Activated CD4-positive, alpha-beta T cell treated with anti-CD3 and anti-CD28 coated beads, Interleukin-2, amount 10 ng/mL, durations not matched to agents 7 days and 5 days (primary cell): Measurements from ENCODE around the gene REM1. TPM values are rescaled to one million over a fixed set of nuclear protein-coding genes. Genes with fewer than 3 reads are reported as not detected.
"Not testable (repeated sequence)": the region's sequence is repeated elsewhere in the genome, so short reads cannot be mapped to it uniquely, and the experiment has no call there.

Experiments
- CTCF ChIA-PET: fragments of 350-600 bp; sonication (Branson Sonifier 250); formaldehyde crosslinking; loops from one replicate; lab custom pipeline; 2021; ENCODE audit warnings: antibody characterized with exemption; lab: Charles Lee
- POLR2A ChIA-PET: fragments of 350-600 bp; sonication (Branson Sonifier 250); formaldehyde crosslinking; loops from one replicate; lab custom pipeline; 2021; ENCODE audit warnings: antibody characterized with exemption; lab: Charles Lee
- DNase-seq: peaks from one replicate; pipeline ENCODE4 v3.0.0-alpha.2; 2020
- H3K27ac Mint-ChIP-seq: one replicate; pipeline ENCODE4 v1.8.0; 2021; ENCODE audit warnings: mild to moderate bottlenecking, moderate library complexity, mixed read lengths
- H3K27me3 Mint-ChIP-seq: one replicate; pipeline ENCODE4 v1.8.0; 2021; ENCODE audit warnings: mixed read lengths
- H3K36me3 Mint-ChIP-seq: one replicate; pipeline ENCODE4 v1.8.0; 2021; ENCODE audit warnings: low read depth, mixed read lengths
- H3K4me1 Mint-ChIP-seq: one replicate; pipeline ENCODE4 v1.8.0; 2021; ENCODE audit warnings: mixed read lengths
- H3K4me3 Mint-ChIP-seq: one replicate; pipeline ENCODE4 v1.8.0; 2021; ENCODE audit warnings: mild to moderate bottlenecking, moderate library complexity, mixed read lengths
- H3K9me3 Mint-ChIP-seq: one replicate; pipeline ENCODE4 v1.8.0; 2021; ENCODE audit warnings: mixed read lengths
- total RNA-seq, 2 experiments: library from RNA; stranded (reverse); gene quantifications; one replicate each; pipeline ENCODE4 v1.2.3, GENCODE V29; 2021

REM1 gene
- total RNA-seq, 2 experiments from 2014 or later, result not detected

- Mint-ChIP-seq H3K27ac (no peak overlapping the region), H3K4me1 (no peaks in the 10 kb centered on the region), H3K9me3 (no peaks in the 10 kb centered on the region), H3K36me3 (no peaks in the 10 kb centered on the region), H3K27me3 (peaks cover 9% of the 10 kb centered on the region), H3K4me3 (no peak overlapping the region)
- ChIA-PET CTCF (interaction anchor here (0.6 to 1.8 kb wide), 2 partner anchors 26 to 118 kb away, joined by 3 read pairs; no protein-coding TSS in a partner anchor), POLR2A (no interaction called here)
- no peak for DNase-seq
Measured at GRCh38 chr20:31494131-31494530, 19.0 kb downstream of the REM1 start.

- POLR2A ChIA-PET, result no interaction called here
- DNase-seq, result no peak
- Mint-ChIP-seq H3K4me3 (no peak overlapping the region), H3K4me1 (no peaks in the 10 kb centered on the region), H3K27me3 (peaks cover 9% of the 10 kb centered on the region), H3K9me3 (no peaks in the 10 kb centered on the region), H3K36me3 (no peaks in the 10 kb centered on the region), H3K27ac (no peak overlapping the region)
- CTCF ChIA-PET, result no interaction called here
Measured at GRCh38 chr20:31496761-31497295, 21.7 kb downstream of the REM1 start.

GRCh38 chr20:31497838-31498540, 22.9 kb downstream of the REM1 start:
- H3K27me3 Mint-ChIP-seq, result peaks cover 9% of the 10 kb centered on the region
- no peaks in the 10 kb centered on the region for H3K36me3 Mint-ChIP-seq
- no peak overlapping the region for H3K27ac Mint-ChIP-seq
- H3K4me1 Mint-ChIP-seq, result peaks cover 2% of the 10 kb centered on the region
- CTCF ChIA-PET, result interaction anchor here (0.5 kb wide), 1 partner anchor 38 kb away, joined by 3 read pairs; no protein-coding TSS in a partner anchor
- POLR2A ChIA-PET, result interaction anchor here (0.5 kb wide), 1 partner anchor 60 kb away, joined by 4 read pairs; no protein-coding TSS in a partner anchor
- no peak for DNase-seq
- H3K4me3 Mint-ChIP-seq, result no peak overlapping the region
- no peaks in the 10 kb centered on the region for H3K9me3 Mint-ChIP-seq

GRCh38 chr20:31500527-31500926, 25.4 kb downstream of the REM1 start:
- H3K4me3 Mint-ChIP-seq, result no peak overlapping the region
- peaks cover 12% of the 10 kb centered on the region for H3K27me3 Mint-ChIP-seq
- CTCF ChIA-PET, result interaction anchor here (1.2 to 1.5 kb wide), 2 partner anchors 10 to 27 kb away, joined by 3 read pairs; no protein-coding TSS in a partner anchor
- peaks cover 6% of the 10 kb centered on the region for H3K4me1 Mint-ChIP-seq
- no peaks in the 10 kb centered on the region for H3K36me3 Mint-ChIP-seq
- H3K27ac Mint-ChIP-seq, result no peak overlapping the region
- no peaks in the 10 kb centered on the region for H3K9me3 Mint-ChIP-seq
- POLR2A ChIA-PET, result no interaction called here
- DNase-seq, result no peak

- H3K4me3 Mint-ChIP-seq, H3K4me1 Mint-ChIP-seq, H3K27me3 Mint-ChIP-seq, H3K36me3 Mint-ChIP-seq, H3K27ac Mint-ChIP-seq, H3K9me3 Mint-ChIP-seq, POLR2A ChIA-PET: not testable (repeated sequence)
- peak; percentile 83 for DNase-seq
- CTCF ChIA-PET, result interaction anchor here (0.5 to 2.2 kb wide), 16 partner anchors 9 to 224 kb away, joined by 3 to 17 read pairs (median 4); partner anchors contain the start of genes DEFB123 and DEFB124
Measured at GRCh38 chr20:31502884-31503673, 28.0 kb downstream of the REM1 start.

- Mint-ChIP-seq H3K27me3 (peaks cover 11% of the 10 kb centered on the region), H3K4me1 (peaks cover 6% of the 10 kb centered on the region), H3K36me3 (no peaks in the 10 kb centered on the region), H3K27ac (no peak overlapping the region), H3K4me3 (no peak overlapping the region), H3K9me3 (no peaks in the 10 kb centered on the region)
- ChIA-PET CTCF (no interaction called here), POLR2A (no interaction called here)
- DNase-seq, result no peak
Measured at GRCh38 chr20:31505903-31506302, 30.8 kb downstream of the REM1 start.

GRCh38 chr20:31508517-31509244, 33.6 kb downstream of the REM1 start:
- CTCF ChIA-PET, result interaction anchor here (0.8 to 1.3 kb wide), 2 partner anchors 49 to 104 kb away, joined by 3 read pairs; no protein-coding TSS in a partner anchor

GRCh38 chr20:31514154-31515071, 39.3 kb downstream of the REM1 start, which contains the start of gene HM13:
TSS of gene HM13 (plus strand) at chr20:31514442. CDS start at chr20:31514552, 110 bp downstream.
- Mint-ChIP-seq H3K36me3 (peaks cover 7% of the 10 kb centered on the region), H3K4me1 (peaks cover 10% of the 10 kb centered on the region), H3K27ac (peak within 1 kb of the TSS; percentile 68), H3K9me3 (no peaks in the 10 kb centered on the region), H3K27me3 (peaks cover 2% of the 10 kb centered on the region), H3K4me3 (no peak within 1 kb of the TSS)
- CTCF ChIA-PET, result interaction anchor here (1.0 to 1.6 kb wide), 3 partner anchors 15 to 98 kb away, joined by 4 to 6 read pairs (median 4); no protein-coding TSS in a partner anchor
- POLR2A ChIA-PET, result no interaction called here
- DNase-seq, result peak; percentile 90

More at GRCh38 chr20:31508517-31509244, 33.6 kb downstream of the REM1 start:
- no peak overlapping the region for H3K27ac Mint-ChIP-seq
- no peak overlapping the region for H3K4me3 Mint-ChIP-seq
- no peak for DNase-seq
- H3K27me3 Mint-ChIP-seq, result peaks cover 9% of the 10 kb centered on the region
- H3K9me3 Mint-ChIP-seq, result no peaks in the 10 kb centered on the region
- POLR2A ChIA-PET, result interaction anchor here (0.6 kb wide), 1 partner anchor 60 kb away, joined by 3 read pairs; no protein-coding TSS in a partner anchor
- no peaks in the 10 kb centered on the region for H3K36me3 Mint-ChIP-seq
- H3K4me1 Mint-ChIP-seq, result peaks cover 2% of the 10 kb centered on the region

GRCh38 chr20:31515072-31515774, 40.1 kb downstream of the REM1 start:
- Mint-ChIP-seq H3K27me3 (peaks cover 2% of the 10 kb centered on the region), H3K4me3 (no peak overlapping the region), H3K36me3 (peaks cover 10% of the 10 kb centered on the region), H3K9me3 (no peaks in the 10 kb centered on the region), H3K4me1 (peaks cover 16% of the 10 kb centered on the region), H3K27ac (no peak overlapping the region)
- CTCF ChIA-PET, result interaction anchor here (0.9 to 1.9 kb wide), 5 partner anchors 13 to 98 kb away, joined by 3 to 8 read pairs (median 4); no protein-coding TSS in a partner anchor
- POLR2A ChIA-PET, result no interaction called here
- DNase-seq, result no peak

GRCh38 chr20:31515775-31516107, 40.7 kb downstream of the REM1 start:
- H3K4me1 Mint-ChIP-seq, result peaks cover 21% of the 10 kb centered on the region
- H3K27ac Mint-ChIP-seq, result no peak overlapping the region
- H3K27me3 Mint-ChIP-seq, result no peaks in the 10 kb centered on the region
- no peak overlapping the region for H3K4me3 Mint-ChIP-seq
- POLR2A ChIA-PET, result no interaction called here
- CTCF ChIA-PET, result interaction anchor here (0.9 to 1.9 kb wide), 4 partner anchors 13 to 97 kb away, joined by 3 to 8 read pairs (median 4); no protein-coding TSS in a partner anchor
- H3K9me3 Mint-ChIP-seq, result no peaks in the 10 kb centered on the region
- peak; percentile 40 for DNase-seq
- peaks cover 10% of the 10 kb centered on the region for H3K36me3 Mint-ChIP-seq

- ChIA-PET CTCF (interaction anchor here (0.9 to 1.9 kb wide), 4 partner anchors 14 to 97 kb away, joined by 3 to 8 read pairs (median 4); no protein-coding TSS in a partner anchor), POLR2A (no interaction called here)
- DNase-seq, result no peak
- Mint-ChIP-seq H3K4me1 (peaks cover 24% of the 10 kb centered on the region), H3K27me3 (no peaks in the 10 kb centered on the region), H3K4me3 (no peak overlapping the region), H3K27ac (no peak overlapping the region), H3K36me3 (peaks cover 10% of the 10 kb centered on the region), H3K9me3 (no peaks in the 10 kb centered on the region)
Measured at GRCh38 chr20:31516166-31516565, 41.1 kb downstream of the REM1 start.
